ENCODE results near the gene GHR.

Gene GHR

DNA sequence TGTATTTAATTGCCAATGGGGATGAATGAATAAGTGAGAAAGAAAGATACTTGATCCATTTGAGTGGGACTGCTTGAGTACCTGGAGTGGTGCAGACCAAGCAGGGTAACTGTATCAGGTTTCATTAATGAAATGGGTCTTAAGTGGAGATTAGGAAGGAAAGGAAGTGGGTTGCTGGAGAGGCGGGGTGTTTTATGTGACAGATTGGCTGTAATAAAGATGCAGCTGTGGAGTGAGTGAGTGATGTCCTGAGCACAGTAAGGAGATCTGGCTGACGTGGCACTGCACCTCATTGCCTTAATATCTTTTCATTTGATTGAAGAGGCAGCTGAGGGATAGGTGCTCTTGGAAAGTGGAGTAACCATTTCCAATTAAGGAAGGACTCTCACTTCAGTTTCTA, 172.4 kb downstream of the GHR start:
- no peaks in the 10 kb centered on the region for H3K36me3 ChIP-seq (ENCODE audit: insufficient read depth, low read depth, low read length)
- H3K4me3 ChIP-seq (ENCODE audit: low read length), result no peak overlapping the region
- H3K9me3 ChIP-seq (ENCODE audit: insufficient read depth, low read depth, low read length), result no peaks in the 10 kb centered on the region
- H3K27ac ChIP-seq (ENCODE audit: low read length), result no peak overlapping the region
- H3K9ac ChIP-seq (ENCODE audit: low read depth, low read length), result no peak overlapping the region
- H3K4me1 ChIP-seq (ENCODE audit: insufficient read depth, low read length), result no peaks in the 10 kb centered on the region
- no peaks in the 10 kb centered on the region for H3K27me3 ChIP-seq (ENCODE audit: insufficient read depth, low read length)

DNA sequence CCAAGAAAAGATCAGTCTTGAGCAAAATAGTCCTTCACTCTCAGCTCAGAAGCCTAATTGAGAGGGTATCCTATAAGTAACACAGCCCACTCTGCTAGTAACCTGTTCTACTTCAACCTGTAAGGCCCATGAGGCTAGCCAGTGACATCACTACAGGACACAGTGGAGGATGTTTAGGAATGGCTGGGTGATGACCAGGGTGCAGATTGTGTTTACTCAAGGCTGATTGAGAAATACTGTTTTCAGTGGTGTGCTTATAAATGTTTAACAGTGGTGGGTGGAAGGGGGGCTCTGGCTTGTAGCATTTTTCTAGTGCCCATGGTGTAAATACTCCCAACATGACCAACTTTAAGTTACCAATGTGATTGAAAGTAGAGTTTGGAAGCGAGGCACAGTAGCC, 173.6 kb downstream of the GHR start:
- Histone ChIP-seq H3K27ac (ENCODE audit: low read length) (no peak overlapping the region), H3K36me3 (ENCODE audit: insufficient read depth, low read depth, low read length) (no peaks in the 10 kb centered on the region)

DNA sequence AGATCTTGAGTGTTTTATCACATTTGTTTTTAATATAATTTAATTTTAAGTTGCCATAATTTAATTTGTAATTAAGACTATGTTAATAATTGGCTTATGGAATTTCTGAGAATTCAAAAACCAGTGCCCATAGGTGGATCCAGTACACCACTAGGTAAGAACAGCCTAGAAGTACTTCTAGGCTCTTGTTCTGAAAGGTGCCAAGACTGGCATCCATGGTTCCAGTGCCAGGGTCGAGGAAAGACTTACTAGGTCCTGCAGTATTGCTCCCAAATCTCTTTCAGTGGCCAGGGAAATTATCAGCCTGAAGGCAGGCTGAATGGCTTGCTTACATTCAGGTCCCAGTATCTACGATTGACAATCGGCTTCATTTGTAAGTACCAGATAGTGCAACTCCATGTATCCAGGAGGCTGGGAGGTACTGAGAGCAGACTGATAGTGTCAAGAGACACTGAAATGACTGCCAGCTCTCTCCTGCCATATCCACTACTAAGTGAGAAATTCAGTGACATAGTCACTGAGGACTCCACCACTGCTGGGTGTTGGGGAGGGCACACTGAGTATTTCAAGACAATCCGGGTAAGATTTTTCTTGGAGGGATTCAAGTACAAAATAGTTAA, 174.2 kb downstream of the GHR start:
- H3K4me3 ChIP-seq (ENCODE audit: low read length), result no peak overlapping the region
- H3K4me1 ChIP-seq (ENCODE audit: insufficient read depth, low read length), result no peaks in the 10 kb centered on the region
- H3K36me3 ChIP-seq (ENCODE audit: insufficient read depth, low read depth, low read length), result no peaks in the 10 kb centered on the region
- H3K27me3 ChIP-seq (ENCODE audit: insufficient read depth, low read length), result no peaks in the 10 kb centered on the region
- no peaks in the 10 kb centered on the region for H3K9me3 ChIP-seq (ENCODE audit: insufficient read depth, low read depth, low read length)
- H3K27ac ChIP-seq (ENCODE audit: low read length), result no peak overlapping the region
- no peak overlapping the region for H3K9ac ChIP-seq (ENCODE audit: low read depth, low read length)

More for the DNA sequence above, 173.6 kb downstream of the GHR start:
- Histone ChIP-seq H3K4me3 (ENCODE audit: low read length) (no peak overlapping the region), H3K9ac (ENCODE audit: low read depth, low read length) (no peak overlapping the region), H3K4me1 (ENCODE audit: insufficient read depth, low read length) (no peaks in the 10 kb centered on the region), H3K27me3 (ENCODE audit: insufficient read depth, low read length) (no peaks in the 10 kb centered on the region), H3K9me3 (ENCODE audit: insufficient read depth, low read depth, low read length) (no peaks in the 10 kb centered on the region)

DNA sequence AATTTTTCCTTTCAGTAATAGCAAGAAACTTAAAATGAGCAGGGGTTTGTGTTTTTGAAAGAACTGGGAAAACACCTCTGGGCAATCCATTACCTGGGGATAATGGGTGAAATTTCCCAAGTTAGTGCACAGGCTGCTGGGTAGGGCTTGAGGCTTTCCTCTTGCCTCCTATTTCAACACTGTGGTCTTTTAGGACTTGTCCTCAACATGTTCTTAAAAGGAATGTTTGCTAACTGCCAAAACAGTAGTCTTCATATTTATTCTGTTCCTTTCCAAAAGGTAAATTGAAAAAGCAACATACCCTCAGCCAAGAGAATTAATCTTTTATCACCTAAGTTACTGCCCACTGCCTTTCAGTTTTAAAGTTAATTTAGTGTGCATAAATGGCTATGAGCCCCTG, 175.1 kb downstream of the GHR start:
- Histone ChIP-seq H3K9ac (ENCODE audit: low read depth, low read length) (no peak overlapping the region), H3K4me1 (ENCODE audit: insufficient read depth, low read length) (no peaks in the 10 kb centered on the region), H3K27me3 (ENCODE audit: insufficient read depth, low read length) (no peaks in the 10 kb centered on the region), H3K36me3 (ENCODE audit: insufficient read depth, low read depth, low read length) (no peaks in the 10 kb centered on the region), H3K4me3 (ENCODE audit: low read length) (no peak overlapping the region), H3K27ac (ENCODE audit: low read length) (no peak overlapping the region), H3K9me3 (ENCODE audit: insufficient read depth, low read depth, low read length) (no peaks in the 10 kb centered on the region)

DNA sequence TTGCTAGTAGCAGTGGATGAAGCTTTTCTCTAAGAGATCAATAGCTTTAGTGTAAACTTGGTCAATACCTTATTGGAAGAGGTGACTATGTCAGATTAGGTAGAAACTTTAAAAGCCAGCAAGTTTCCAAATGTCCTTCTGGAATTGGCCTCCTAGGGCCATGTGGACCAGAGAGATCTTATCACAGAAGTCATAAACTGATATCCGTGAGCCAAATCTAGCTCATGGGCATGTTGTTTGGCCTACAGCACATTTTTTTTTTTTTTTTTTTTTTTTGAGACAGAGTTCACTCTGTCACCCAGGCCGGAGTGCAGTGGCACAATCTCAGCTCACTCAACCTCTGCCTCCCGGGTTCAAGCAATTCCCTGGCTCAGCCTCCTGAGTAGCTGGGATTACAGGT, 175.9 kb downstream of the GHR start:
- no peak overlapping the region for H3K9ac ChIP-seq (ENCODE audit: low read depth, low read length)
- no peak overlapping the region for H3K4me3 ChIP-seq (ENCODE audit: low read length)
- H3K9me3 ChIP-seq (ENCODE audit: insufficient read depth, low read depth, low read length), result no peaks in the 10 kb centered on the region
- H3K27me3 ChIP-seq (ENCODE audit: insufficient read depth, low read length), result no peaks in the 10 kb centered on the region
- no peaks in the 10 kb centered on the region for H3K4me1 ChIP-seq (ENCODE audit: insufficient read depth, low read length)
- no peak overlapping the region for H3K27ac ChIP-seq (ENCODE audit: low read length)
- no peaks in the 10 kb centered on the region for H3K36me3 ChIP-seq (ENCODE audit: insufficient read depth, low read depth, low read length)

DNA sequence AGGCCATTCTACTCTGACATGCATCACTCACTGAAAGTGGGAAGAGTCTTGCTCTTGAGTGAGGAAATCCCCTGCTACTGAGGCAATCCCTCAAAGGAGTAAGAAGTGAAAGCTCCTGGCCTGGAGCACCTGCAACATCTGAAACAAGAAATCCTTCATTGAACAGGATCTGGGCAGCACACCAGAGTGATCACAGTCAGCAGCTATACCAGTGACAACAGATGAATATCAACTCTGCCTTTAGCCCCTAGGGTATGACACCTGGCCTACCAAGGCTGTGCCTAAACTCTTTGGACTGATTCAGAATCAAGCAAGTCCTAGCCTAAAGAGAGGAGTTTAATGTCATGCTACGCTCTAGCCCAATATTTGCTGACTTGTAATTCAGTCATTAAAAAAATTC, 177.2 kb downstream of the GHR start:
- Histone ChIP-seq H3K9ac (ENCODE audit: low read depth, low read length) (no peak overlapping the region), H3K4me1 (ENCODE audit: insufficient read depth, low read length) (no peaks in the 10 kb centered on the region), H3K9me3 (ENCODE audit: insufficient read depth, low read depth, low read length) (no peaks in the 10 kb centered on the region), H3K4me3 (ENCODE audit: low read length) (no peak overlapping the region), H3K27me3 (ENCODE audit: insufficient read depth, low read length) (no peaks in the 10 kb centered on the region), H3K36me3 (ENCODE audit: insufficient read depth, low read depth, low read length) (no peaks in the 10 kb centered on the region), H3K27ac (ENCODE audit: low read length) (no peak overlapping the region)

DNA sequence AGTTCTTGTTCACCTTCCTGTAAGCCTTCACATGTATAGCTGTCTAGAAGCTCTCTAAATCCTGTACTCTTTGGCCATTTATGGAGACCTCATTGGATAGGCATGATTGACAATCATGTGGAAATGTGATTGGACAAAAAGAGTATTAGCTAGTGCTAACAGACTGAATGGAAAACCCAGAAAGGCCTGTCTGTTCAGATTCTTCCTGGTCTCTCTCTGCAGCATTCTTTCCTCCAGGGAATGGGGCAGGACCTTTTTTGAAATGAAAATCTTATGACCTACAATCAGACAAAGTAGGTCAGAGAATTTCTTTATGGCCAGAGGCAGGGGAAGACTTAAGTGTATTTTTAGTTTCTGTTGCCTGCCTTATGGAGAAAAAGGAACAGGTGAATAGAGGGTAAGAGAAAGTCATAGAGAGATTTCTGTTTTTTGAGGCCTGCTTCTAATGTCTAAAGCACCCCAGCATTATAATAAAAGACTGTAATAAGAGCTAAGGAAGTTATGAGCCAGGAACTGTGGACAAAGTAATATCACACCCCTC, 181.0 kb downstream of the GHR start:
- Histone ChIP-seq H3K9ac (ENCODE audit: low read depth, low read length) (no peak overlapping the region), H3K9me3 (ENCODE audit: insufficient read depth, low read depth, low read length) (no peaks in the 10 kb centered on the region), H3K27ac (ENCODE audit: low read length) (no peak overlapping the region), H3K4me3 (ENCODE audit: low read length) (no peak overlapping the region), H3K27me3 (ENCODE audit: insufficient read depth, low read length) (no peaks in the 10 kb centered on the region), H3K36me3 (ENCODE audit: insufficient read depth, low read depth, low read length) (no peaks in the 10 kb centered on the region), H3K4me1 (ENCODE audit: insufficient read depth, low read length) (no peaks in the 10 kb centered on the region)

DNA sequence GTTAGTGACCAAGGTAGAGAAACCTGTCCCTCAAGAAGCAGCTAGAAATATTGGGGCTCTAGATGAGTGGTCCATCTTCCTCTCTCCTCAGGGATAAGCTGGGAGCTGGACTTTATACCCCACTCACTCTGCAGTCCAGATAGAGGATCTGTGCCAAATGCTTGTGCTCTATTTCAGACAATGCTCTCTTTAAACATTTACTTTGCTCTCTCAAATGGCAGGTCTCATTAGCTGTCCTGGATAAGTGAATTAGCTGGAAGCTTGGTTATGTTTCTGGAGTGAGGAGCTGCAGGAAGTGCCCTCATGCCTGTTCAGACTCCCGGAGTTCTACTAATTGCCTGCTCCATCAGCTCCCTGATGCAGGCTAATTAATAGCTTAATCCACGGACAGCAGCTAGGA, 182.3 kb downstream of the GHR start:
- Histone ChIP-seq H3K36me3 (ENCODE audit: insufficient read depth, low read depth, low read length) (no peaks in the 10 kb centered on the region), H3K27ac (ENCODE audit: low read length) (no peak overlapping the region), H3K9me3 (ENCODE audit: insufficient read depth, low read depth, low read length) (no peaks in the 10 kb centered on the region), H3K4me1 (ENCODE audit: insufficient read depth, low read length) (no peaks in the 10 kb centered on the region), H3K9ac (ENCODE audit: low read depth, low read length) (no peak overlapping the region), H3K27me3 (ENCODE audit: insufficient read depth, low read length) (no peaks in the 10 kb centered on the region), H3K4me3 (ENCODE audit: low read length) (no peak overlapping the region)

DNA sequence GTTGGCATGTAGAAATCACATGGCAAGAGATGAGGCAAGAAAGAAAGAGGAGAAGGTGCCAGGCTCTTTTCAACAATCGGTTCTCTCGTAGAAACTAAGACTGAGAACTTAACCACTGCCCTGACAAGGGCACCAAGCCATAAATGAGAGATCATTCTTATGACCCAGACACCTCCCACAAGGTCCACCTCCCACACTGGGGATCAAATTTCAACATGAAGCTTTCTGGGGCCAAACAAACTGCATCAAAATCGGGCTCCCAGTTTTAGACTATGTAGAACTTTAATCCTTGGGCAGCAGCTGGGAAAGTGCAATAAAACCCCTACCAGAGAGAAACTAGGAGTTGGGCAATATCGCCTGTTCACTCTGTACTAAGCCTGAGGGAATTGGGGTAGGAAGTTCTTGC, 183.2 kb downstream of the GHR start:
- H3K27me3 ChIP-seq (ENCODE audit: insufficient read depth, low read length), result no peaks in the 10 kb centered on the region
- no peak overlapping the region for H3K4me3 ChIP-seq (ENCODE audit: low read length)
- H3K9ac ChIP-seq (ENCODE audit: low read depth, low read length), result no peak overlapping the region
- H3K36me3 ChIP-seq (ENCODE audit: insufficient read depth, low read depth, low read length), result no peaks in the 10 kb centered on the region
- no peaks in the 10 kb centered on the region for H3K4me1 ChIP-seq (ENCODE audit: insufficient read depth, low read length)
- no peak overlapping the region for H3K27ac ChIP-seq (ENCODE audit: low read length)
- H3K9me3 ChIP-seq (ENCODE audit: insufficient read depth, low read depth, low read length), result no peaks in the 10 kb centered on the region

DNA sequence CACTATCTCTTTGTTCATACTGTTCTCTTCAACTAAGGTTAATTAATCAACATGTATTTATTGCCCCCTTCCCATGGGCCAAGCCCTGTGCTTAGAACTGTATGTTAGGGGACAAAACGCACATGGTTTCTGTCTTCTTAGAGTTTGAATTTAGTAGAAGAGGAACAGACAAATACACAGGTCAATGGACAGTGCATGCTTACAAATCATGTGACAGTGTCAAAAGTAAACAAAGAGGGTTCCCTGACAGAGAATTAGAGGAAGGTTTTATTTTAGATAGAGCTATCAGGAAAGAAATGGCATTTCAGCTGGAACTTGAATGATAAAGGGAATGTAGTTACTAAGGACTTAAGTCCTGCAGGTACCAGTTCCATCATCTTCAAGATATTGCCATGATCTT, 188.2 kb downstream of the GHR start:
- 0 out of 2 replicates have a peak, but pooled peaks cover 9% of the 10 kb centered on the region for H3K4me1 ChIP-seq (ENCODE audit: insufficient read depth, low read length)
- no peak overlapping the region for H3K27ac ChIP-seq (ENCODE audit: low read length)
- no peaks in the 10 kb centered on the region for H3K36me3 ChIP-seq (ENCODE audit: insufficient read depth, low read depth, low read length)
- no peak overlapping the region for H3K9ac ChIP-seq (ENCODE audit: low read depth, low read length)
- H3K9me3 ChIP-seq (ENCODE audit: insufficient read depth, low read depth, low read length), result no peaks in the 10 kb centered on the region
- H3K27me3 ChIP-seq (ENCODE audit: insufficient read depth, low read length), result no peaks in the 10 kb centered on the region
- H3K4me3 ChIP-seq (ENCODE audit: low read length), result no peak overlapping the region

DNA sequence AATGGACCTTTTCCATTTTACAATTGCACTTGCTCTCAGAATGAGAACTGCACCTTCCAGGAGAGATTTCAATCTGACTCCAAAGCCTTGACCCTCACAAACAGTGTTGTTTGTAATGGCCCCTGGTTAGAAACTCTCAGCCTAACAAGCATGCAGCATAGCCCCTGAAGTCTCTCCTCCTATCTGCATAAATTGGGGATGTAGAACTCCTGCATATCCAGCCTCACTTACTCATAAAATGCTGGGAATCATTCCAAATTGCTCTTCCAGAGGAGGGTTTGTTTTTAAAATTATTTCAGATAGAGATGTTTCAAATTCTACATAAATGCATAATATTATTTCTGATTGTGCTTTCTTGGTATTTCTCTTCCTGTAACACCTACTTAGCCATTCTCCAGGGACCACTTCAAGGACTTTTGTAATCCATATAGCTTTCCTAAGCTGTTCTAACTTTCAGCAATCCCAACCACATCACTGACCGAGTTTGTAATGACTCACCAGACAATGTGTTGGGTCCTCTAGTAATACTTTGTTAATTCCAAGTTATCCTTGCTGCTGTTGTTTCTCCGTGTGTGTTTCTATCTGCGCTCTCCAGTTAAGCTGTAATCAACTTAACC, 189.6 kb downstream of the GHR start:
- Histone ChIP-seq H3K36me3 (ENCODE audit: insufficient read depth, low read depth, low read length) (no peaks in the 10 kb centered on the region), H3K4me1 (ENCODE audit: insufficient read depth, low read length) (0 out of 2 replicates have a peak, but pooled peaks cover 9% of the 10 kb centered on the region), H3K9ac (ENCODE audit: low read depth, low read length) (no peak overlapping the region), H3K27me3 (ENCODE audit: insufficient read depth, low read length) (no peaks in the 10 kb centered on the region), H3K9me3 (ENCODE audit: insufficient read depth, low read depth, low read length) (no peaks in the 10 kb centered on the region), H3K4me3 (ENCODE audit: low read length) (no peak overlapping the region), H3K27ac (ENCODE audit: low read length) (no peak overlapping the region)

DNA sequence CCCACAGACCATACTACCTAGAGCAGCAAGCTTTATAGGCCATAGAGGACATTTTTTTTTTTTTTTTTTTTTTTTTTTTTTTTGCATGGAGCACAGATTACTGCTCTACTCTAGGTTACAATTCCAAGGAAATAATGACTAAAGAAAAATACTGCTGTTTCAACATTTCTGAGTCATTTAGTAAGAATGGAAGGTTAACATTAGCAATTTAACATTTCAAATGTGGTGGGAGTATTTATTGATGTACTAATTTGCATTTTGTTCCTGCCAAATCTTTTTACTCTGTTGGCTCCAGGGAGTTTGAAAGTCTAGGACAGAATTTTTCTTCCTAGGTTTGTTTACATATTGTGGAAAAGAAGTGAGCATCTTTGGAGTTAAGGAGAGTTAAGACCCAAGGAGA, 191.3 kb downstream of the GHR start:
- H3K27ac ChIP-seq (ENCODE audit: low read length), result no peak overlapping the region
- H3K36me3 ChIP-seq (ENCODE audit: insufficient read depth, low read depth, low read length), result no peaks in the 10 kb centered on the region
- H3K4me3 ChIP-seq (ENCODE audit: low read length), result no peak overlapping the region
- no peaks in the 10 kb centered on the region for H3K27me3 ChIP-seq (ENCODE audit: insufficient read depth, low read length)
- no peaks in the 10 kb centered on the region for H3K9me3 ChIP-seq (ENCODE audit: insufficient read depth, low read depth, low read length)
- H3K9ac ChIP-seq (ENCODE audit: low read depth, low read length), result no peak overlapping the region
- 0 out of 2 replicates have a peak, but pooled peaks cover 9% of the 10 kb centered on the region for H3K4me1 ChIP-seq (ENCODE audit: insufficient read depth, low read length)

Data from iPS-20b (cell line).